Measurements from ENCODE around the gene HMGA1. TPM values are rescaled to one million over a fixed set of nuclear protein-coding genes. Genes with fewer than 3 reads are reported as not detected.

HMGA1 gene
- total and polyA plus RNA-seq, 2 of the 13 experiments (the other 11 are each of a cell fraction or from before 2014, with no cell fraction given): 117 to 145 TPM

DNA sequence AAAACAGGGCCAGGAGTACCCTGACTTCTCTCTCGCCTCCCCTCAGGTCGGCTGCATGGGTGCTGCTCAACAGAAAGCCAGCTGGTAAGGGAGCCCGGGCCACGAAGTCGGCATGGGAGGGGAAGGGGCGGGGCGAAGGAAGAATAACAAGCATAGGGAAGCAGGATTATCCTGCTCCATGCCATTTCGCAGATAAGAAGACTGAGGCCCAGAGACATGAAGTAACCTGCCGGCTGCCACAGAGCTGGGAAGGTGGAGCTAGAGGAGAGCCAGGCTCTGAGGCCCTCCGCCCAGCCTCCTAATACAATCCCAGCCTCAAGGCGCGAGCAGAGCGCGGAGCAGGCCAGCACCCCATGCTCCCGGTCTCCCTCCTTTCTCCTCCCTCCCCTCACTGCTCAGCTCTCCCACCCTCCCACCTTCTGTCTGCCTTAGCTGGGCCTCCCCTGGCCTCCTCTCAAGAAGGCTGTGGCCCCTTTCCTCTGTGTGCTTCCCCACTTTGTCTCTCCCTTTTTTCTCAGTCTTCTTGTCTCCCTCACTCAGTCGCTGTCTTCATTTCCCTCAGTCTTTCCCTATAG lies 13.2 kb upstream of the HMGA1 start (continued):
- TF ChIP-seq, protein P1, sequence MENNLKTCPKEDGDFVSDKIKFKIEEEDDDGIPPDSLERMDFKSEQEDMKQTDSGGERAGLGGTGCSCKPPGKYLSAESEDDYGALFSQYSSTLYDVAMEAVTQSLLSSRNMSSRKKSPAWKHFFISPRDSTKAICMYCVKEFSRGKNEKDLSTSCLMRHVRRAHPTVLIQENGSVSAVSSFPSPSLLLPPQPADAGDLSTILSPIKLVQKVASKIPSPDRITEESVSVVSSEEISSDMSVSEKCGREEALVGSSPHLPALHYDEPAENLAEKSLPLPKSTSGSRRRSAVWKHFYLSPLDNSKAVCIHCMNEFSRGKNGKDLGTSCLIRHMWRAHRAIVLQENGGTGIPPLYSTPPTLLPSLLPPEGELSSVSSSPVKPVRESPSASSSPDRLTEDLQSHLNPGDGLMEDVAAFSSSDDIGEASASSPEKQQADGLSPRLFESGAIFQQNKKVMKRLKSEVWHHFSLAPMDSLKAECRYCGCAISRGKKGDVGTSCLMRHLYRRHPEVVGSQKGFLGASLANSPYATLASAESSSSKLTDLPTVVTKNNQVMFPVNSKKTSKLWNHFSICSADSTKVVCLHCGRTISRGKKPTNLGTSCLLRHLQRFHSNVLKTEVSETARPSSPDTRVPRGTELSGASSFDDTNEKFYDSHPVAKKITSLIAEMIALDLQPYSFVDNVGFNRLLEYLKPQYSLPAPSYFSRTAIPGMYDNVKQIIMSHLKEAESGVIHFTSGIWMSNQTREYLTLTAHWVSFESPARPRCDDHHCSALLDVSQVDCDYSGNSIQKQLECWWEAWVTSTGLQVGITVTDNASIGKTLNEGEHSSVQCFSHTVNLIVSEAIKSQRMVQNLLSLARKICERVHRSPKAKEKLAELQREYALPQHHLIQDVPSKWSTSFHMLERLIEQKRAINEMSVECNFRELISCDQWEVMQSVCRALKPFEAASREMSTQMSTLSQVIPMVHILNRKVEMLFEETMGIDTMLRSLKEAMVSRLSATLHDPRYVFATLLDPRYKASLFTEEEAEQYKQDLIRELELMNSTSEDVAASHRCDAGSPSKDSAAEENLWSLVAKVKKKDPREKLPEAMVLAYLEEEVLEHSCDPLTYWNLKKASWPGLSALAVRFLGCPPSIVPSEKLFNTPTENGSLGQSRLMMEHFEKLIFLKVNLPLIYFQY (CRISPR knock-in tag; IDR thresholded peaks at IDR 0.05; ENCODE audit: borderline replicate concordance): no peak
- TF ChIP-seq POGZ (CRISPR knock-in tag; IDR thresholded peaks at IDR 0.05): no peak
- TF ChIP-seq, protein P2, sequence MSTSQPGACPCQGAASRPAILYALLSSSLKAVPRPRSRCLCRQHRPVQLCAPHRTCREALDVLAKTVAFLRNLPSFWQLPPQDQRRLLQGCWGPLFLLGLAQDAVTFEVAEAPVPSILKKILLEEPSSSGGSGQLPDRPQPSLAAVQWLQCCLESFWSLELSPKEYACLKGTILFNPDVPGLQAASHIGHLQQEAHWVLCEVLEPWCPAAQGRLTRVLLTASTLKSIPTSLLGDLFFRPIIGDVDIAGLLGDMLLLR (CRISPR knock-in tag; IDR thresholded peaks at IDR 0.05): no peak
- no peak for TF ChIP-seq ZNF326 (CRISPR knock-in tag; IDR thresholded peaks at IDR 0.05; ENCODE audit: borderline replicate concordance)
- TF ChIP-seq, protein P3, sequence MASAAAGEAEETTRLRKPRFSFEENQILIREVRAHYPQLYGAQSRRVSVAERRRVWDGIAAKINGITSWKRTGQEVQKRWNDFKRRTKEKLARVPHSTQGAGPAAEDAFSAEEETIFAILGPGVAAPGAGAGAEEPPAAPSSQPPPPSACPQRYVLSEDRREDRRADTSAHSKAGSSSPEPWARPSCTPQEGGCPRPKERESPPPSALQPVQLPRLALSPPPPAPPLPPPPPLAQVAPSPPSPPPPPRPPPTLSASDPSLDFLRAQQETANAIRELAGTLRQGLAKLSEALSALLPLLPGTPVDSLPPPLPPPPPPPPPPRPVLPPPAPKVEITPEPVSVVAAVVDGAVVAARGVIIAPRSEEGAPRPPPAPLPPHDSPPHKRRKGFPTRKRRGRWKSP (CRISPR knock-in tag; IDR thresholded peaks at IDR 0.05): no peak
- TF ChIP-seq, protein P4, sequence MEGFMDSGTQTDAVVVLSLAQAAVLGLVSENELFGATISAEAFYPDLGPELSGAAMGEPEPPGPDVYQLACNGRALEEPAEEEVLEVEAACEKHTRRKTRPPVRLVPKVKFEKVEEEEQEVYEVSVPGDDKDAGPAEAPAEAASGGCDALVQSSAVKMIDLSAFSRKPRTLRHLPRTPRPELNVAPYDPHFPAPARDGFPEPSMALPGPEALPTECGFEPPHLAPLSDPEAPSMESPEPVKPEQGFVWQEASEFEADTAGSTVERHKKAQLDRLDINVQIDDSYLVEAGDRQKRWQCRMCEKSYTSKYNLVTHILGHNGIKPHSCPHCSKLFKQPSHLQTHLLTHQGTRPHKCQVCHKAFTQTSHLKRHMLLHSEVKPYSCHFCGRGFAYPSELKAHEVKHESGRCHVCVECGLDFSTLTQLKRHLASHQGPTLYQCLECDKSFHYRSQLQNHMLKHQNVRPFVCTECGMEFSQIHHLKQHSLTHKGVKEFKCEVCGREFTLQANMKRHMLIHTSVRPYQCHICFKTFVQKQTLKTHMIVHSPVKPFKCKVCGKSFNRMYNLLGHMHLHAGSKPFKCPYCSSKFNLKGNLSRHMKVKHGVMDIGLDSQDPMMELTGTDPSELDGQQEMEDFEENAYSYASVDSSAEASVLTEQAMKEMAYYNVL (CRISPR knock-in tag; IDR thresholded peaks at IDR 0.05; ENCODE audit: borderline replicate concordance): no peak
- TF ChIP-seq ISL2 (CRISPR knock-in tag; IDR thresholded peaks at IDR 0.05): no peak
- no peak for TF ChIP-seq CREM (IDR thresholded peaks at IDR 0.05)
- TF ChIP-seq CREM (CRISPR knock-in tag; IDR thresholded peaks at IDR 0.05): no peak
- 0 out of 2 replicates have a peak, but pooled peaks have one; percentile 49 for TF ChIP-seq ZNF543 (CRISPR knock-in tag; IDR thresholded peaks at IDR 0.05)
- TF ChIP-seq, protein P5, sequence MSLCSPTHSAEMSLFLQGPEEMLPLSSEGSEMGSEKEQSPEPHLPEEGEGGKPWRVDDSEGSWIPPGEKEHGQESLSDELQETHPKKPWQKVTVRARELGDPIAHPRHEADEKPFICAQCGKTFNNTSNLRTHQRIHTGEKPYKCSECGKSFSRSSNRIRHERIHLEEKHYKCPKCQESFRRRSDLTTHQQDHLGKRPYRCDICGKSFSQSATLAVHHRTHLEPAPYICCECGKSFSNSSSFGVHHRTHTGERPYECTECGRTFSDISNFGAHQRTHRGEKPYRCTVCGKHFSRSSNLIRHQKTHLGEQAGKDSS (CRISPR knock-in tag; IDR thresholded peaks at IDR 0.05; ENCODE audit: borderline replicate concordance, low read depth): no peak; the same call in 1 of the 2 replicates
- TF ChIP-seq, protein P6, sequence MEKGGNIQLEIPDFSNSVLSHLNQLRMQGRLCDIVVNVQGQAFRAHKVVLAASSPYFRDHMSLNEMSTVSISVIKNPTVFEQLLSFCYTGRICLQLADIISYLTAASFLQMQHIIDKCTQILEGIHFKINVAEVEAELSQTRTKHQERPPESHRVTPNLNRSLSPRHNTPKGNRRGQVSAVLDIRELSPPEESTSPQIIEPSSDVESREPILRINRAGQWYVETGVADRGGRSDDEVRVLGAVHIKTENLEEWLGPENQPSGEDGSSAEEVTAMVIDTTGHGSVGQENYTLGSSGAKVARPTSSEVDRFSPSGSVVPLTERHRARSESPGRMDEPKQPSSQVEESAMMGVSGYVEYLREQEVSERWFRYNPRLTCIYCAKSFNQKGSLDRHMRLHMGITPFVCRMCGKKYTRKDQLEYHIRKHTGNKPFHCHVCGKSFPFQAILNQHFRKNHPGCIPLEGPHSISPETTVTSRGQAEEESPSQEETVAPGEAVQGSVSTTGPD (CRISPR knock-in tag; IDR thresholded peaks at IDR 0.05): no peak
- no peak for TF ChIP-seq POLR2AphosphoS2 (IDR thresholded peaks at IDR 0.05; ENCODE audit: low read depth, low read length)
- 0 out of 2 replicates have a peak, but pooled peaks have one; percentile 23 for TF ChIP-seq ZC3H4 (CRISPR knock-in tag; IDR thresholded peaks at IDR 0.05; ENCODE audit: borderline replicate concordance)
- no peak for TF ChIP-seq ZNF451 (CRISPR knock-in tag; IDR thresholded peaks at IDR 0.05)
- 0 out of 2 replicates have a peak, but pooled peaks have one; percentile 8 for TF ChIP-seq ZNF350 (CRISPR knock-in tag; IDR thresholded peaks at IDR 0.05; ENCODE audit: borderline replicate concordance, low read depth)
- TF ChIP-seq KDM6A (CRISPR knock-in tag; IDR thresholded peaks at IDR 0.05; ENCODE audit: low read depth): no peak

Data from HepG2 (cell line).